T follicular helper cell (primary cell): Measurements from ENCODE around the gene PAPPA.

Experiments
- DNase-seq: peaks from one replicate; pipeline ENCODE4 v3.0.0-alpha.2; 2020; ENCODE audit warnings: low read depth

PAPPA gene

DNA sequence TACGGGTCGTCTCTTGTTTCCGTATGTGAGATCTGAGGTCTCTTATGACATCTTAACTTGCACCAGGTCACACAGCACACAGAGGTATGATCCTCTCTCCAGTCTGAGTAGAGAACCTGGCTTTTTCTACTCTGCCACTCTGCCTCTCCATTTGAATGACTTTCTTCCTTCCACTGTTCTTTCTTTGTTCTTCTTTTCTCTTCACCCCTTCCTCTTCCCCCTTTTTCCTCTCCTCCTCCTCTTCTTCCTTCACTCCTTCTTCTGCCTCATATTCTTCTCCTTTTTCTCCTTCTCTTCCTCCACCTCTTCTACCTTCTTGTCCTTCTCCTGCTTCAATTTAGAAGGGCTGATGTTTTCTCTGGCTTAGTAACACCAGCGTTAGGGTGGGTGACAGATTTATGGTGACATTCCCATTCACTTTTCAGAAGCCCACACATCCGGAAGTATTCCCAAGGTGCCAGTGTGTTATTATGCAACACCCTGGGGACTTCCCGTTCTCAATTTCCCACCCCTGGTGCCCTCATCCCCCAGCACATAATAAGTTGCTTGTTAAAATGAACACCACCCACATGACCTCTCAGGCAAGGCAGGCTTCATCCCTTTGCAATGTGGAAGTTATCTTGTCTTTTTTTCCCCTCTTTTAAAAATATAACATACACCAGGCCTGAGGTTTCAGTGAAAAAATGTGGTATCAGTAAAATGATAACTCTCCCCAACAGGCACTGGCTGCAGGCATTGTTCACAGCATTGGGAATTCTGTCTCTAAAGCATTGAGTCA, 122.0 kb downstream of the PAPPA start:
- DNase-seq = no peak

GRCh38 chr9:116276196-116276493, 122.6 kb downstream of the PAPPA start:
- DNase-seq = no peak

GRCh38 chr9:116276651-116277121, 123.1 kb downstream of the PAPPA start:
- no peak for DNase-seq

DNA sequence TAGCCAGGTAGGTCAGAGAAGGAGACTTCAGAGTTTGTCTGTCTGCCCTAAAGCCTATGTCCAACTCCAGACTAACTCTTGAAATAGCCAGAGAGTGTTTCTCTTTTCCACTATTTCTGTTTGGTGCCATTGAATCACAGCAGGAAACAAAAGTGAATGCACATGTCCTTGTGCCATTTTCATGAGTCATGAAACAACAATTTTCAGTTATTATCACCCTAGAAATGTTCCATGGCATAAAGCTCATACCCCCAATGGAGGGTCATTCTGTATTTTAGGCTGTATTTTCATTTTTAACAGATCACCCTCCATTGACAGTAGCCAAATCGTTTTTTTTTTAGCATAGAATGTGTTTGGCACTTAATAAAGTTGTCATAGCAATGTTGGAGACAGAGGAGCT, 124.7 kb downstream of the PAPPA start:
- no peak for DNase-seq

GRCh38 chr9:116279230-116279629, 125.6 kb downstream of the PAPPA start:
- no peak for DNase-seq

DNA sequence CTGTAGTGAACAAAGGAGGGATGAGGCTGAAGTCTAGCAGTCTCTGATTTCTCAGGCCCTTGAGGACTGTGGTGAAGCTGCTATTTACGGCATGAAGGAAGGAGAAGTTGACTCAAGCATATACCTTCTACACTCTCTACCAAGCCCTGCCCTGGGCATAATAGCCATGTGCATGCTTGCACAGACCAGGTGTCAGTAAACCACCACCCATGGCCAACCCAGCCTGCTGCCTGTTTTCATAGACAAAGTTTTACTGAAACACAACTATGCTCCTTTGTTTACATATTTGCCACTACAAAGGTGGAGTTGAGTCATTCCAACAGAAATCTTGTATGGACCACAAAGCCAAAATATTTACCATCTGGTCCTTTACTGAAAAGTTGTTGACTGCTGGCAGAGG, 126.9 kb downstream of the PAPPA start:
- DNase-seq = no peak

GRCh38 chr9:116282597-116282996, 129.0 kb downstream of the PAPPA start:
- DNase-seq = no peak

GRCh38 chr9:116284518-116284917, 130.9 kb downstream of the PAPPA start:
- DNase-seq = no peak

DNA sequence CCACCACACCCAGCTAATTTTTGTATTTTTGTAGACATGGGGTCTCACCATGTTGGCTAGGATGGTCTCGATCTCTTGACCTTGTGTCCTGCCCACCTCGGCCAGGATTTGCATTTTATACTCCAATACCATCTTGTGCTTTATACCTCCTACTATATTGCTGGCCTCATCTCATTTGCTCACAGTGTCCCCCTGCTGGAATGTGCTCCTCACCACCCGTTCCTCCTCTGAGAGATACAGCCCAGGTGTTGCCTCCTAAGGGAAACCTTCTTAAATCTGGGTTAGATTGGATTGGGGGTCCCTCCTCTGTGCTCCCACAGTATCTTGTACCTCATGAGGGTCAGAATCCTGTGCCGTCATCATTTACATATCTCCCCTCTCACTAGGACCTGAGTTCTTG, 131.7 kb downstream of the PAPPA start:
- DNase-seq = no peak

- no peak for DNase-seq
These were observed 132.7 kb downstream of the PAPPA start for GRCh38 chr9:116286297-116286696.

- DNase-seq = no peak
These were observed 134.1 kb downstream of the PAPPA start for GRCh38 chr9:116287721-116288120.

GRCh38 chr9:116288658-116289057, 135.1 kb downstream of the PAPPA start:
- no peak for DNase-seq

- no peak for DNase-seq
These were observed 143.8 kb downstream of the PAPPA start for GRCh38 chr9:116297346-116297745.

DNA sequence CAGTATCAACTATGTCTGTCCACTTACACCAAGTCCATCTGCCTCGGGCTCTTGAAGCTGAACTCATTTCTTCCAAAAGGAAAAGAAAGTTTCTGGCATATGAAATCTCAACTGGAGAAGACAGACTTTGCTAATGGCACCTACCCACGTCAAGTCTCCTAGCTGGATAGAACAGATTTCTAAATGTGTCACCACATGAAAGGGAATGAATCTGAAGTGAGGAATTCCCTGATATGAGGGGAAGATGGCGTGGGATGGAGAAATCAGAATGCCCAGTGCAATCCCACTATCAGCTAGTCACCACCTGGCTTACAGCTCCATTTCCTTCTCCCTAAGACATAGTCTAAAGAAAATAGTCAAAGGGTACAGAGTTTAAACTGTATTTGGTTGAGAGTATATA, 144.7 kb downstream of the PAPPA start:
- no peak for DNase-seq

DNA sequence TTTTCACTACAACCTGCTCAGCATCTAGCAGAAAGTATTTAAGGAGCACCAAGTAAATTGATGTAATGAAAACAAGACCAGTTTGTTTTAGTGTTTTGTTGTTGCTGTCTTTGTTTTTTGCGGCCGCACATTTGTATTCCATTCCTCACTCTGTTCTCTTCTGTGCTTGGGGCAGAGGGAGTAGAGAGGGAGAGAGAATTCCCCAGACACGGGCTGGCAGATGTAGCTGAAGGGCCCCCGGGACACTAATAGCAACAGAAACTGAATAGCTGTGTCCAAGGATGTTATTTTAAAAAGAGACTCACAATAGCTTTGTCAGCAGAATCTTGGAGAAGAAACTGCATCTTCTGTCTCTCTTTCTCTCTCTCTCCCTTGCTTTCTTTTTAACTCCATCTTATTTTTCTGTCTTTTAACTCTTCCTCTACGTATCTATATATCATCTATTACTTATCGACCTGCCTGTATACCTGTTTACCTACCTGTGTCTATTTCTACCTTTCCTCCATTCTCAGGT, 145.3 kb downstream of the PAPPA start:
- no peak for DNase-seq

DNA sequence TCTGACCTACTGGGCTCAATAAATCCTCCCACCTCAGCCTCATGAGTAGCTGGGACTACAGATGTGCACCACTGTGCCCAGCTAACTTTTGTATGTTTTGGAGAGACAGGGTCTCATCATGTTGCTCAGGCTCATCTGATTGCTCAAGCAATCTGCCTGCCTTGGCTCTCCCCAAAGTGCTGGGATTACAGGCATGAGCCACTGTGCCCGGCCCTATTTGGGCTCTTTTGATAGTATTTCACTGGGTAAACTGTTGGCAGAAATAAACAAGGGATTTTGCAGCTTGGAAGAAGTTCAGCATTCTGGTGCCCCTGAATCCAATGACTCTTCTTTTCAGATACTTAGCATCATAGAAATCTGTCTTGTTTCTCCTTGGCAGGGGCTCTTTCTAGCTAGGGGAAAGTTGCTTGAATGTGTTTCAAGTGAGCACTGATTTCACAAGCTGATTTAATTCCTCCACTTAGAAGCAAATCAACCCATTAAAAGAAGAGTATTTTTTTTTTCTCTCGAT, 146.8 kb downstream of the PAPPA start:
- DNase-seq = no peak

DNA sequence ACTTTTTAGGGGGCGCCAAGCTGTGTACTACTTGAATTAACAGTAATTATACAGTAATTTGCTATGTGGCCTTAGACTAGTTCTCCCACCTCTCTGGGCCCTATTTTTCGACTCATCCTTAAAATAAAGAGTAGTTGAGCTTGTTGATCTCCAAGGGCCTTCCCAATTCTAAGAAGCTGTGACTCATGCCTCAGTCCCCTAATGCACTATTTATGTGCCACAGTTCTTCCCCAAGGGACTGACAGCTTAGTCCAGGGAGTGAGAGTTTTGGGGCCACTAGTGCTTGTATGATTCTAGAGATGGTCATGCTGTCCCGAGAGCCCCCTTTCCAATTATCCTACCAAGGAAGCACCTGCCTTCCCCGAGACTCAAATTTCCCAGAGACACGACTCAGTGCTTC, 149.7 kb downstream of the PAPPA start:
- no peak for DNase-seq

- DNase-seq = no peak
These were observed 150.4 kb downstream of the PAPPA start for GRCh38 chr9:116303886-116304538.

- no peak for DNase-seq
These were observed 151.2 kb downstream of the PAPPA start for GRCh38 chr9:116304761-116305160.

DNA sequence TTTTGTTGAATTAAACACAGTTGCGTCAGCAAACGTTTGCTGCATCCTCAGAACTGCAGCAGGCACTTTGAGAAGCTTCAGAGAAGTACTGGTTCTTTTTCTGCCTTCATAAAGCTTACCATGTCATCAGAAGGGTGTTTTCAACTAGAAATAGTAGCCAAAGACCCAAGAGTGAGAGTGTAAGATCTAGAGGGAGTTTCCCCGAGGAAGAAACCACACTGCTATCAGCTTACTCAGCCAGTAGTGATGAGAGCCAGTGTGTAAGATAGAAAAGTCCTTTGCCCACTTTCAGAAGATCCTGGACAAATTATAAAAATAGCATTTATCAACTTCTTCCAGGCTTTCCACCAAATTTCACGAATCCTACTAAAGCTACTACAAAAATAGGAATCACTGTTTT, 154.5 kb downstream of the PAPPA start:
- DNase-seq = no peak

GRCh38 chr9:116309900-116310611, 156.5 kb downstream of the PAPPA start:
- no peak for DNase-seq

DNA sequence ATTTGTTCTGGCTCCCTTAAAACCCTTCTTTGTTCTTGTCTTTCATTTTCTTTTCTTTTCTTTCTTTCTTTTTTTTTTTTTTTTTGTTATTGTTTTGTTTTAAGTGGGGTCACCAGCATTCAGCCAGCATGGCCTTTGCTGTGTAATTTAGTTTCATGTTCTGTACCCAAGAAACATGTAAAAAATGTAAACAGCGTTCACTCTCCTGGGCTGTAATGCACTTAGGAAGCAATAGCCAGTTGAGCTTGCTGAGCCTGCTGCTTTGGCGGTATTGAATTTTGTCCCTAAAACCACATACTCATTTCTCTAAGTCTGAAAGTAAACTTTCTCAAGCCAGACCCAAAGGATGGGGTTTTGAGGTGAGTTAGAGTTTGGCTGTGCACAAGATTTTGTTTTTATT, 158.6 kb downstream of the PAPPA start:
- no peak for DNase-seq

GRCh38 chr9:116313638-116314037, 160.0 kb downstream of the PAPPA start:
- no peak for DNase-seq
